ENCODE measurements around the gene C3orf70.

Gene C3orf70

GRCh38 chr3:185084901-185085300 is 68.0 kb downstream of the C3orf70 start:
- CTCF ChIA-PET = no interaction called here
- no peaks in the 10 kb centered on the region for H3K9me3 Mint-ChIP-seq
- H3K27ac Mint-ChIP-seq = no peak overlapping the region
- H3K4me3 Mint-ChIP-seq = no peak overlapping the region
- DNase-seq = no peak
- H3K36me3 Mint-ChIP-seq = no peaks in the 10 kb centered on the region
- peaks cover 16% of the 10 kb centered on the region for H3K27me3 Mint-ChIP-seq
- H3K4me1 Mint-ChIP-seq = no peaks in the 10 kb centered on the region

- CTCF ChIA-PET = no interaction called here
- peaks cover 16% of the 10 kb centered on the region for H3K27me3 Mint-ChIP-seq
- H3K9me3 Mint-ChIP-seq = no peaks in the 10 kb centered on the region
- no peak for DNase-seq
- no peaks in the 10 kb centered on the region for H3K36me3 Mint-ChIP-seq
- no peaks in the 10 kb centered on the region for H3K4me1 Mint-ChIP-seq
- no peak overlapping the region for H3K4me3 Mint-ChIP-seq
- H3K27ac Mint-ChIP-seq = no peak overlapping the region
These were observed 68.5 kb downstream of the C3orf70 start for GRCh38 chr3:185084402-185084801.

GRCh38 chr3:185082829-185083228 is 70.0 kb downstream of the C3orf70 start:
- H3K9me3 Mint-ChIP-seq = no peaks in the 10 kb centered on the region
- no peak for DNase-seq
- no peaks in the 10 kb centered on the region for H3K4me1 Mint-ChIP-seq
- H3K4me3 Mint-ChIP-seq = no peak overlapping the region
- CTCF ChIA-PET = no interaction called here
- H3K27ac Mint-ChIP-seq = no peak overlapping the region
- no peaks in the 10 kb centered on the region for H3K36me3 Mint-ChIP-seq
- peaks cover 16% of the 10 kb centered on the region for H3K27me3 Mint-ChIP-seq

GRCh38 chr3:185082149-185082548 is 70.7 kb downstream of the C3orf70 start:
- Mint-ChIP-seq H3K27ac (no peak overlapping the region), H3K9me3 (no peaks in the 10 kb centered on the region), H3K4me3 (no peak overlapping the region), H3K4me1 (no peaks in the 10 kb centered on the region), H3K36me3 (no peaks in the 10 kb centered on the region), H3K27me3 (peaks cover 13% of the 10 kb centered on the region)
- DNase-seq = no peak
- CTCF ChIA-PET = no interaction called here

GRCh38 chr3:185081521-185081920 is 71.3 kb downstream of the C3orf70 start:
- no peaks in the 10 kb centered on the region for H3K4me1 Mint-ChIP-seq
- no peak overlapping the region for H3K4me3 Mint-ChIP-seq
- no peak overlapping the region for H3K27ac Mint-ChIP-seq
- CTCF ChIA-PET = no interaction called here
- no peak for DNase-seq
- no peaks in the 10 kb centered on the region for H3K9me3 Mint-ChIP-seq
- H3K27me3 Mint-ChIP-seq = peaks cover 13% of the 10 kb centered on the region
- no peaks in the 10 kb centered on the region for H3K36me3 Mint-ChIP-seq

GRCh38 chr3:185079625-185080024 is 73.2 kb downstream of the C3orf70 start:
- Mint-ChIP-seq H3K4me1 (no peaks in the 10 kb centered on the region), H3K36me3 (no peaks in the 10 kb centered on the region), H3K27ac (no peak overlapping the region), H3K9me3 (no peaks in the 10 kb centered on the region), H3K4me3 (no peak overlapping the region), H3K27me3 (peaks cover 17% of the 10 kb centered on the region)
- no peak for DNase-seq
- CTCF ChIA-PET = no interaction called here

GRCh38 chr3:185076219-185076618 is 76.6 kb downstream of the C3orf70 start:
- H3K36me3 Mint-ChIP-seq = no peaks in the 10 kb centered on the region
- no peak for DNase-seq
- no peak overlapping the region for H3K27ac Mint-ChIP-seq
- H3K4me3 Mint-ChIP-seq = no peak overlapping the region
- H3K27me3 Mint-ChIP-seq = peaks cover 5% of the 10 kb centered on the region
- H3K4me1 Mint-ChIP-seq = no peaks in the 10 kb centered on the region
- H3K9me3 Mint-ChIP-seq = no peaks in the 10 kb centered on the region
- CTCF ChIA-PET = no interaction called here

- peaks cover 5% of the 10 kb centered on the region for H3K27me3 Mint-ChIP-seq
- no peak overlapping the region for H3K27ac Mint-ChIP-seq
- no peaks in the 10 kb centered on the region for H3K4me1 Mint-ChIP-seq
- H3K9me3 Mint-ChIP-seq = no peaks in the 10 kb centered on the region
- CTCF ChIA-PET = no interaction called here
- no peak for DNase-seq
- H3K4me3 Mint-ChIP-seq = no peak overlapping the region
- H3K36me3 Mint-ChIP-seq = no peaks in the 10 kb centered on the region
These were observed 77.3 kb downstream of the C3orf70 start for GRCh38 chr3:185075547-185075946.

GRCh38 chr3:185071287-185071800 is 81.5 kb downstream of the C3orf70 start:
- H3K36me3 Mint-ChIP-seq = no peaks in the 10 kb centered on the region
- no peak for DNase-seq
- no peak overlapping the region for H3K4me3 Mint-ChIP-seq
- H3K9me3 Mint-ChIP-seq = no peaks in the 10 kb centered on the region
- no peaks in the 10 kb centered on the region for H3K4me1 Mint-ChIP-seq
- peaks cover 4% of the 10 kb centered on the region for H3K27me3 Mint-ChIP-seq
- H3K27ac Mint-ChIP-seq = no peak overlapping the region
- CTCF ChIA-PET = no interaction called here

- CTCF ChIA-PET = no interaction called here
- Mint-ChIP-seq H3K36me3 (no peaks in the 10 kb centered on the region), H3K4me3 (no peak overlapping the region), H3K9me3 (no peaks in the 10 kb centered on the region), H3K27me3 (no peaks in the 10 kb centered on the region), H3K4me1 (no peaks in the 10 kb centered on the region), H3K27ac (no peak overlapping the region)
- DNase-seq = no peak
These were observed 82.2 kb downstream of the C3orf70 start for GRCh38 chr3:185070491-185071286.

GRCh38 chr3:185069037-185070030 is 83.5 kb downstream of the C3orf70 start:
- DNase-seq = no peak
- CTCF ChIA-PET = interaction anchor here (0.6 kb wide), 1 partner anchor 157 kb away, joined by 3 read pairs; no protein-coding TSS in a partner anchor
- Mint-ChIP-seq H3K36me3 (no peaks in the 10 kb centered on the region), H3K4me1 (no peaks in the 10 kb centered on the region), H3K4me3 (no peak overlapping the region), H3K27ac (no peak overlapping the region), H3K27me3 (no peaks in the 10 kb centered on the region), H3K9me3 (no peaks in the 10 kb centered on the region)

- H3K36me3 Mint-ChIP-seq = no peaks in the 10 kb centered on the region
- H3K4me1 Mint-ChIP-seq = no peaks in the 10 kb centered on the region
- no peak overlapping the region for H3K4me3 Mint-ChIP-seq
- H3K27ac Mint-ChIP-seq = no peak overlapping the region
- DNase-seq = no peak
- CTCF ChIA-PET = no interaction called here
- no peaks in the 10 kb centered on the region for H3K27me3 Mint-ChIP-seq
- H3K9me3 Mint-ChIP-seq = no peaks in the 10 kb centered on the region
These were observed 85.7 kb downstream of the C3orf70 start for GRCh38 chr3:185067173-185067572.

GRCh38 chr3:185066251-185066650 is 86.6 kb downstream of the C3orf70 start:
- peaks cover 3% of the 10 kb centered on the region for H3K9me3 Mint-ChIP-seq
- H3K36me3 Mint-ChIP-seq = no peaks in the 10 kb centered on the region
- CTCF ChIA-PET = no interaction called here
- H3K27me3 Mint-ChIP-seq = no peaks in the 10 kb centered on the region
- H3K4me3 Mint-ChIP-seq = no peak overlapping the region
- H3K27ac Mint-ChIP-seq = no peak overlapping the region
- H3K4me1 Mint-ChIP-seq = no peaks in the 10 kb centered on the region
- DNase-seq = no peak

- no peaks in the 10 kb centered on the region for H3K4me1 Mint-ChIP-seq
- peaks cover 9% of the 10 kb centered on the region for H3K9me3 Mint-ChIP-seq
- no peak for DNase-seq
- H3K4me3 Mint-ChIP-seq = no peak overlapping the region
- CTCF ChIA-PET = no interaction called here
- H3K27ac Mint-ChIP-seq = no peak overlapping the region
- no peaks in the 10 kb centered on the region for H3K36me3 Mint-ChIP-seq
- no peaks in the 10 kb centered on the region for H3K27me3 Mint-ChIP-seq
These were observed 87.8 kb downstream of the C3orf70 start for GRCh38 chr3:185065059-185065458.

All from activated naive CD4-positive, alpha-beta T cell treated with anti-CD3 and anti-CD28 coated beads, Interleukin-2, amount 10 ng/mL, durations not matched to agents 7 days and 5 days (primary cell).